GM12878 (cell line): ENCODE data around the gene SPRY2. TPM values are rescaled to one million over a fixed set of nuclear protein-coding genes. Genes with fewer than 3 reads are reported as not detected.

ENCODE experiments used
- BACH1 ChIP-seq: fragments of 450-650 bp; IDR thresholded peaks from 2 replicates; pipeline ENCODE4 v1.6.1; 2017; ENCODE audit warnings: mild to moderate bottlenecking, borderline replicate concordance
- BHLHE40 ChIP-seq, 2 experiments: fragments of 450-650 bp in 1 of 2; IDR thresholded peaks; 2 replicates each; pipeline ENCODE4 v1.6.1; 2011 to 2017; ENCODE audit warnings: low read depth in 2 of 2, borderline replicate concordance in 1 of 2, improper control_type of control experiment in 1 of 2, low read length in 1 of 2, mild to moderate bottlenecking in 1 of 2
- BMI1 ChIP-seq: fragments of 450-650 bp; IDR thresholded peaks from 2 replicates; pipeline ENCODE4 v1.6.1; 2016; ENCODE audit warnings: mild to moderate bottlenecking, moderate library complexity, borderline replicate concordance
- BRCA1 ChIP-seq: IDR thresholded peaks from 2 replicates; pipeline ENCODE4 v1.6.1; 2011; ENCODE audit warnings: low read depth, low read length, improper control_type of control experiment
- CBFB ChIP-seq: IDR thresholded peaks from 2 replicates; pipeline ENCODE4 v1.6.1; 2016; ENCODE audit warnings: antibody characterized with exemption, low read depth
- CHD1 ChIP-seq: IDR thresholded peaks from 2 replicates; pipeline ENCODE4 v1.6.1; 2012; ENCODE audit warnings: low read depth, low read length, improper control_type of control experiment
- CHD2 ChIP-seq: IDR thresholded peaks from 2 replicates; pipeline ENCODE4 v1.6.1; 2011; ENCODE audit warnings: low read depth, low read length, improper control_type of control experiment, borderline replicate concordance
- CREB1 ChIP-seq: IDR thresholded peaks from 2 replicates; pipeline ENCODE4 v1.6.1; 2012; ENCODE audit warnings: low read depth, mild to moderate bottlenecking, inconsistent platforms
- EZH2 ChIP-seq: IDR thresholded peaks from 2 replicates; pipeline ENCODE4 v1.6.1; 2012; ENCODE audit warnings: low read depth, mild to moderate bottlenecking, control low read depth, inconsistent platforms, low read length, borderline replicate concordance; ENCODE audit not compliant: control insufficient read depth
- GABPA ChIP-seq: IDR thresholded peaks from 2 replicates; pipeline ENCODE4 v1.6.1; 2014; ENCODE audit warnings: antibody characterized with exemption, low read depth, mild to moderate bottlenecking, inconsistent platforms
- GATAD2B ChIP-seq: fragments of 450-650 bp; conservative IDR thresholded peaks from 2 replicates; pipeline ENCODE4 v1.6.1; 2017; ENCODE audit warnings: low read depth, mild to moderate bottlenecking, moderate library complexity
- IRF4 ChIP-seq: IDR thresholded peaks from 2 replicates; pipeline ENCODE4 v1.6.1; 2011; ENCODE audit warnings: low read depth, low read length
- JUNB ChIP-seq: IDR thresholded peaks from 2 replicates; pipeline ENCODE4 v1.6.1; 2016; ENCODE audit warnings: antibody characterized with exemption, mild to moderate bottlenecking
- KLF5 ChIP-seq: fragments of 450-650 bp; IDR thresholded peaks from 2 replicates; pipeline ENCODE4 v1.6.1; 2014; ENCODE audit warnings: mild to moderate bottlenecking; ENCODE audit not compliant: partially characterized antibody
- MTA3 ChIP-seq: IDR thresholded peaks from 2 replicates; pipeline ENCODE4 v1.6.1; 2012; ENCODE audit warnings: low read length, inconsistent platforms, borderline replicate concordance
- NFIC ChIP-seq: IDR thresholded peaks from 2 replicates; pipeline ENCODE4 v1.6.1; 2012; ENCODE audit warnings: low read depth, mild to moderate bottlenecking, inconsistent platforms, low read length, moderate library complexity
- NFXL1 ChIP-seq: fragments of 450-650 bp; IDR thresholded peaks from 2 replicates; pipeline ENCODE4 v1.6.1; 2017; ENCODE audit warnings: antibody characterized with exemption, mild to moderate bottlenecking, borderline replicate concordance
- NRF1 ChIP-seq: conservative IDR thresholded peaks from 2 replicates; pipeline ENCODE4 v1.6.1; 2011; ENCODE audit warnings: mild to moderate bottlenecking, low read depth, low read length, improper control_type of control experiment
- POLR2A ChIP-seq: IDR thresholded peaks from 2 replicates; pipeline ENCODE4 v1.6.1; 2011; ENCODE audit warnings: low read depth, mild to moderate bottlenecking, low read length
- POLR2AphosphoS2 ChIP-seq: IDR thresholded peaks from 2 replicates; pipeline ENCODE4 v1.6.1; 2011; ENCODE audit warnings: low read depth, mild to moderate bottlenecking, low read length, improper control_type of control experiment, moderate library complexity
- POLR2AphosphoS5 ChIP-seq: IDR thresholded peaks from 2 replicates; pipeline ENCODE4 v1.6.1; 2011; ENCODE audit warnings: mild to moderate bottlenecking, low read length, inconsistent platforms
- RAD21 ChIP-seq: IDR thresholded peaks from 2 replicates; pipeline ENCODE4 v1.6.1; 2011; ENCODE audit warnings: mild to moderate bottlenecking, low read depth, low read length, moderate library complexity; ENCODE audit not compliant: insufficient read depth
- RCOR1 ChIP-seq: conservative IDR thresholded peaks from 2 replicates; pipeline ENCODE4 v1.6.1; 2012; ENCODE audit warnings: low read depth, low read length, improper control_type of control experiment
- RUNX3 ChIP-seq: IDR thresholded peaks from 2 replicates; pipeline ENCODE4 v1.6.1; 2012; ENCODE audit warnings: low read length, inconsistent platforms
- SREBF1 ChIP-seq: IDR thresholded peaks from 2 replicates; pipeline ENCODE4 v1.6.1; 2012; ENCODE audit warnings: mild to moderate bottlenecking, low read length
- STAT1 ChIP-seq: fragments of 450-650 bp; conservative IDR thresholded peaks from 2 replicates; pipeline ENCODE4 v1.6.1; 2014; ENCODE audit warnings: antibody characterized with exemption, mild to moderate bottlenecking
- TCF3 ChIP-seq: IDR thresholded peaks from 2 replicates; pipeline ENCODE4 v1.6.1; 2012; ENCODE audit warnings: low read depth, mild to moderate bottlenecking, low read length, borderline replicate concordance; ENCODE audit not compliant: insufficient read depth
- polyA plus RNA-seq, 11 experiments: library from polyadenylated mRNA; depleted of rRNA in 4 of 11; unstranded in 6 of 11; stranded (reverse) in 5 of 11; fragments of >200 nt; fragmentation: Nextera tagmentation in 4 of 11; fragmentation: Illumina TruSeq in 1 of 11; extraction: Ambion mirVana in 4 of 11; extraction: Trizol in 1 of 11; gene quantifications; 1 replicate in 1 of 11; 2 replicates in 10 of 11; pipeline versions ENCODE4 v1.2.1 to v1.2.3, GENCODE V29; 2011 to 2016; ENCODE audit warnings: inconsistent platforms in 2 of 11, missing spikeins in 2 of 11, low read depth in 1 of 11
- total RNA-seq, 4 experiments: library from RNA; depleted of rRNA in 3 of 4; stranded (reverse); fragments of >200 nt in 3 of 4; fragmentation: Illumina TruSeq in 1 of 4; extraction: Trizol in 1 of 4; gene quantifications; 2 replicates each; pipeline versions ENCODE4 v1.2.1 to v1.2.3, GENCODE V29; 2013 to 2021
- TF ChIP-seq, protein P1 (sequence below): fragments of 450-650 bp; IDR thresholded peaks from 2 replicates; pipeline ENCODE4 v1.6.1; 2016; ENCODE audit warnings: mild to moderate bottlenecking, moderate library complexity, borderline replicate concordance
- TF ChIP-seq, protein P2 (sequence below): IDR thresholded peaks from 2 replicates; pipeline ENCODE4 v1.6.1; 2012; ENCODE audit warnings: low read depth, low read length, improper control_type of control experiment

SPRY2 gene
- total and polyA plus RNA-seq, 10 of the 15 experiments (the other 5 are each of a cell fraction or from before 2014, with no cell fraction given): 1.8 to 82.1 (median 9.2) TPM

DNA sequence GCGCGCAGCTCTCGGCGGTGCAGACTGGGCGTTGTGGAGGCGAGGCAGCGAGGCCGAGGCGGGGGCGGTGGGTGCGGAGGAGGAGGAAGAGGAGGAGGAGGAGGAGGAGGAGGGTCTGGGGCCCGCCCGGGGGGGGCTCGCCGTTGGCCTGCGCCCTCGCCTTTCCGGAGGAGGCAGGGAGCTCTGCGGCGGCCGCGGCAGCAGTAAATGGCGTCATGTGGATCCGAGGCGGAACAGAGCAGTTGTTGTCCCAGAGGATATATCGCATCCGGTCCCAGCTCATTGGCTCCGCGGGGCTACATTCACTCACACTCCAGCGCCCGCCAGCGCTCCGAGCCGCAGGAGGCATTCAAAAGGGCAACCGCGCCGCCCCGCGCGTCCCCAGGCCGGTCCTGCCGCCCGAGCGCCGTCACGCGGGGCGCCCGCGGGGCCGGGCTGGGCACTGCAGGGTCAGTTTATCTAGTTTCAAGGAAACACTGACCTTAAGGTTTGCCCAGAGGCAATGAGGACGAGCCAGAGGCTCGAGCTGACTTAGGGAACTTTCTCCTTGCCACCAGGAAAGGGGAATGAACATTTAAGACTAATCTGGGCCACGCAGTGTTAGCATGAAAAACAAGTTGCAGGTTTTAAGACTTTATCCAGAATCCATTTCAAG, at the start of gene SPRY2 (continued):
- TF ChIP-seq, protein P1, sequence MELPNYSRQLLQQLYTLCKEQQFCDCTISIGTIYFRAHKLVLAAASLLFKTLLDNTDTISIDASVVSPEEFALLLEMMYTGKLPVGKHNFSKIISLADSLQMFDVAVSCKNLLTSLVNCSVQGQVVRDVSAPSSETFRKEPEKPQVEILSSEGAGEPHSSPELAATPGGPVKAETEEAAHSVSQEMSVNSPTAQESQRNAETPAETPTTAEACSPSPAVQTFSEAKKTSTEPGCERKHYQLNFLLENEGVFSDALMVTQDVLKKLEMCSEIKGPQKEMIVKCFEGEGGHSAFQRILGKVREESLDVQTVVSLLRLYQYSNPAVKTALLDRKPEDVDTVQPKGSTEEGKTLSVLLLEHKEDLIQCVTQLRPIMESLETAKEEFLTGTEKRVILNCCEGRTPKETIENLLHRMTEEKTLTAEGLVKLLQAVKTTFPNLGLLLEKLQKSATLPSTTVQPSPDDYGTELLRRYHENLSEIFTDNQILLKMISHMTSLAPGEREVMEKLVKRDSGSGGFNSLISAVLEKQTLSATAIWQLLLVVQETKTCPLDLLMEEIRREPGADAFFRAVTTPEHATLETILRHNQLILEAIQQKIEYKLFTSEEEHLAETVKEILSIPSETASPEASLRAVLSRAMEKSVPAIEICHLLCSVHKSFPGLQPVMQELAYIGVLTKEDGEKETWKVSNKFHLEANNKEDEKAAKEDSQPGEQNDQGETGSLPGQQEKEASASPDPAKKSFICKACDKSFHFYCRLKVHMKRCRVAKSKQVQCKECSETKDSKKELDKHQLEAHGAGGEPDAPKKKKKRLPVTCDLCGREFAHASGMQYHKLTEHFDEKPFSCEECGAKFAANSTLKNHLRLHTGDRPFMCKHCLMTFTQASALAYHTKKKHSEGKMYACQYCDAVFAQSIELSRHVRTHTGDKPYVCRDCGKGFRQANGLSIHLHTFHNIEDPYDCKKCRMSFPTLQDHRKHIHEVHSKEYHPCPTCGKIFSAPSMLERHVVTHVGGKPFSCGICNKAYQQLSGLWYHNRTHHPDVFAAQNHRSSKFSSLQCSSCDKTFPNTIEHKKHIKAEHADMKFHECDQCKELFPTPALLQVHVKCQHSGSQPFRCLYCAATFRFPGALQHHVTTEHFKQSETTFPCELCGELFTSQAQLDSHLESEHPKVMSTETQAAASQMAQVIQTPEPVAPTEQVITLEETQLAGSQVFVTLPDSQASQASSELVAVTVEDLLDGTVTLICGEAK: no peak
- TF ChIP-seq CBFB (no peak), CHD1 (no peak), MTA3 (no peak), POLR2AphosphoS5 (no peak), RCOR1 (no peak; the same call in 1 of the 2 replicates), JUNB (no peak), POLR2AphosphoS2 (peak; percentile 38; the same call in 1 of the 2 replicates), NFIC (no peak), SREBF1 (no peak), IRF4 (no peak), GATAD2B (peak; percentile 97), BMI1 (no peak), NRF1 (no peak), NFXL1 (no peak; the same call in 1 of the 2 replicates), BHLHE40 (IDR thresholded peaks at IDR 0.05; ENCODE audit: borderline replicate concordance in 1 of 2, low read depth in 2 of 2, low read length in 1 of 2) (peak in 1 of 2 experiments; percentile 72; a peak in 3 of 4 replicates), CREB1 (no peak), BRCA1 (no peak), CHD2 (no peak; the same call in none of the 2 replicates), STAT1 (peak; percentile 81; the same call in 1 of the 2 replicates), GABPA (no peak), KLF5 (no peak), RAD21 (no peak; the same call in 1 of the 2 replicates), RUNX3 (no peak), BACH1 (peak; percentile 61), POLR2A (no peak; the same call in 1 of the 2 replicates), TCF3 (no peak), EZH2 (no peak)
- TF ChIP-seq, protein P2, sequence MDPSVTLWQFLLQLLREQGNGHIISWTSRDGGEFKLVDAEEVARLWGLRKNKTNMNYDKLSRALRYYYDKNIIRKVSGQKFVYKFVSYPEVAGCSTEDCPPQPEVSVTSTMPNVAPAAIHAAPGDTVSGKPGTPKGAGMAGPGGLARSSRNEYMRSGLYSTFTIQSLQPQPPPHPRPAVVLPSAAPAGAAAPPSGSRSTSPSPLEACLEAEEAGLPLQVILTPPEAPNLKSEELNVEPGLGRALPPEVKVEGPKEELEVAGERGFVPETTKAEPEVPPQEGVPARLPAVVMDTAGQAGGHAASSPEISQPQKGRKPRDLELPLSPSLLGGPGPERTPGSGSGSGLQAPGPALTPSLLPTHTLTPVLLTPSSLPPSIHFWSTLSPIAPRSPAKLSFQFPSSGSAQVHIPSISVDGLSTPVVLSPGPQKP: no peak
